OCI-LY7 (cell line): ENCODE results near the gene CAP1. TPM values are rescaled to one million over a fixed set of nuclear protein-coding genes. Genes with fewer than 3 reads are reported as not detected.

Experiments used
- BruUV-seq: library from RNA; stranded (reverse); fragments of 400-500 nt; replicated peaks from 2 replicates; lab custom pipeline; 2021; lab: Mats Ljungman, UMichigan
- CTCF ChIA-PET: fragments of 300-600 bp; sonication (Branson Sonifier 250); formaldehyde crosslinking; loops from one replicate; lab custom pipeline; 2022; ENCODE audit warnings: antibody characterized with exemption; ENCODE audit not compliant: unreplicated experiment; lab: Charles Lee
- POLR2A ChIA-PET: fragments of 300-600 bp; sonication (Branson Sonifier 250); formaldehyde crosslinking; loops from one replicate; lab custom pipeline; 2022; ENCODE audit warnings: antibody characterized with exemption; lab: Charles Lee
- DNase-seq: peaks from one replicate; pipeline ENCODE4 v3.0.0-alpha.2; 2015; ENCODE audit warnings: low spot score
- H2AFZ ChIP-seq: fragments of 200-600 bp; sonication (generic), shearing (Covaris generic); 2 replicates; pipeline ENCODE4 v1.6.1; 2014; ENCODE audit warnings: mild to moderate bottlenecking, antibody characterized with exemption, low read length, moderate library complexity
- H3K27ac ChIP-seq: fragments of 200-600 bp; sonication (generic); 2 replicates; pipeline ENCODE4 v1.5.1; 2014; ENCODE audit warnings: mixed run types, low read depth, mild to moderate bottlenecking, moderate library complexity, low read length, inconsistent platforms; ENCODE audit not compliant: poor library complexity, severe bottlenecking
- H3K36me3 ChIP-seq: fragments of 200-600 bp; sonication (generic); 2 replicates; pipeline ENCODE4 v1.6.1; 2014; ENCODE audit warnings: mild to moderate bottlenecking, antibody characterized with exemption, low read length, moderate library complexity, mixed read lengths; ENCODE audit not compliant: insufficient read depth
- H3K4me1 ChIP-seq: fragments of 200-600 bp; sonication (generic); 2 replicates; pipeline ENCODE4 v1.5.1; 2014; ENCODE audit warnings: mild to moderate bottlenecking, low read length; ENCODE audit not compliant: insufficient read depth, poor library complexity, severe bottlenecking
- H3K4me2 ChIP-seq: fragments of 200-600 bp; sonication (generic); 2 replicates; pipeline ENCODE4 v1.6.1; 2014; ENCODE audit warnings: mild to moderate bottlenecking, low read length
- H3K4me3 ChIP-seq: fragments of 200-600 bp; sonication (generic); 2 replicates; pipeline ENCODE4 v1.5.1; 2014; ENCODE audit warnings: mild to moderate bottlenecking, low read depth, low read length; ENCODE audit not compliant: poor library complexity, severe bottlenecking
- H3K79me2 ChIP-seq: fragments of 200-600 bp; sonication (generic); 2 replicates; pipeline ENCODE4 v1.6.1; 2016; ENCODE audit warnings: low read depth, mild to moderate bottlenecking, low read length, moderate library complexity, mixed read lengths; ENCODE audit not compliant: insufficient read depth
- H3K9me2 ChIP-seq: fragments of 200-600 bp; sonication (generic); 2 replicates; pipeline ENCODE4 v1.6.1; 2016; ENCODE audit warnings: mild to moderate bottlenecking, low read length, mixed read lengths; ENCODE audit not compliant: insufficient read depth
- H3K9me3 ChIP-seq: fragments of 200-600 bp; sonication (generic); 2 replicates; pipeline ENCODE4 v1.6.1; 2014; ENCODE audit warnings: mild to moderate bottlenecking, mixed run types, low read length, mixed read lengths
- H4K20me1 ChIP-seq: fragments of 200-600 bp; sonication (generic); 2 replicates; pipeline ENCODE4 v1.6.1; 2014; ENCODE audit warnings: mild to moderate bottlenecking, antibody characterized with exemption, low read length, moderate library complexity, mixed read lengths; ENCODE audit not compliant: insufficient read depth
- EZH2phosphoT487 ChIP-seq: fragments of 200-600 bp; sonication (generic); IDR thresholded peaks from 2 replicates; pipeline ENCODE4 v1.6.1; 2018; ENCODE audit warnings: low read depth, borderline replicate concordance, mild to moderate bottlenecking, mixed run types, antibody characterized with exemption, low read length, moderate library complexity, mixed read lengths
- intact Hi-C: fragments of 100-400 bp; cut with micrococcal nuclease; formaldehyde crosslinking; loops from one replicate; pipeline ENCODE4 v1.10.0; 2022; ENCODE audit not compliant: unreplicated experiment
- total RNA-seq, 2 experiments: library from RNA; depleted of rRNA in 1 of 2; stranded (reverse); fragments of >200 nt in 1 of 2; shearing (Covaris generic) in 1 of 2; gene quantifications; 2 replicates each; pipeline ENCODE4 v1.2.3, GENCODE V29; 2014 to 2022
- TF ChIP-seq, protein P1 (sequence below): fragments of 200-600 bp; sonication (generic); conservative IDR thresholded peaks from 2 replicates; pipeline ENCODE4 v1.5.1; 2014; ENCODE audit warnings: mild to moderate bottlenecking, antibody characterized with exemption, low read length, moderate library complexity, mixed read lengths

CAP1 gene
- total RNA-seq, 2 experiments from 2014 or later, result 193 to 296 TPM

DNA sequence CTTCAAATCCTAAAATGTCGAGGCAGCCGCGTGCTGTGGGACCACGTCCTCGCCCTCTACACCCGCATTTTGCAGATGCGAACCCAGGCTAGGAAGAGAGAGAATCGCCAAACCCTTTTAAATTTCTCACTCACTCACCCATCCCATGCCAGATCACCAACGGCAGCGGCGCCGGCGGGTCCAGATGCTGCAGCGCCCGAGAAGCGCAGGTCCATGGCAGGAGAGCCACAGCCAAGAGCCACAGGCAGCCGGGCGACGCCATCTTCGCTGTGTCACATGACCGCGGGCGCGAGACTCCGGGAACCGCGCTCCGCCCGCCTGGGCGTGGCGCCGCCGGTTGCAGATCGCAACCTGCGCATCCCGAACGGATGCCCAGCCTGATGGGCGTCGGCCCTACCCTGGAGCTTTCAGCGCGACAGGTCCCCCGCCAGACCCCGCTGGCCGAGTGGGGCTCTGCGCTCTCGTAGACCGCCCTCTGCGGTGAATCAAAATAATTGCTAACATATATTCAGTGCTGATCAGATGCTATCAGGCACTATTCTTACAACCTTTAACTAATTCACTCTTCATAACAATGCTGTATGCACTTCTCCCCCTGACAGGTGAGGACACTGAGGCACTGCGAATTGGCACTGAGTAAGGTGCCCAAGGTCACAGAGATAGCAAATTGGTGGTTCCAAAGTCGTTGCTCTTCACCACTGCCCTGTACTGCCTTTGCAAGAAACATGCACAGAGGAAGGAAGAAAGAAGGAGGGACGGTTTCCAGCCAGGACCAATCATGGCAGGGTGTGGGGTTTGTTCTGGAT, 56.7 kb downstream of the CAP1 start, which contains the start of gene PPT1:
Gene PPT1, minus strand, starts transcription at position 276 of the 806 bp plus-strand sequence. Its CDS starts 14 bp downstream, at position 262.
- peak within 1 kb of the TSS; percentile 34 for H3K27ac ChIP-seq
- TF ChIP-seq, protein P1, sequence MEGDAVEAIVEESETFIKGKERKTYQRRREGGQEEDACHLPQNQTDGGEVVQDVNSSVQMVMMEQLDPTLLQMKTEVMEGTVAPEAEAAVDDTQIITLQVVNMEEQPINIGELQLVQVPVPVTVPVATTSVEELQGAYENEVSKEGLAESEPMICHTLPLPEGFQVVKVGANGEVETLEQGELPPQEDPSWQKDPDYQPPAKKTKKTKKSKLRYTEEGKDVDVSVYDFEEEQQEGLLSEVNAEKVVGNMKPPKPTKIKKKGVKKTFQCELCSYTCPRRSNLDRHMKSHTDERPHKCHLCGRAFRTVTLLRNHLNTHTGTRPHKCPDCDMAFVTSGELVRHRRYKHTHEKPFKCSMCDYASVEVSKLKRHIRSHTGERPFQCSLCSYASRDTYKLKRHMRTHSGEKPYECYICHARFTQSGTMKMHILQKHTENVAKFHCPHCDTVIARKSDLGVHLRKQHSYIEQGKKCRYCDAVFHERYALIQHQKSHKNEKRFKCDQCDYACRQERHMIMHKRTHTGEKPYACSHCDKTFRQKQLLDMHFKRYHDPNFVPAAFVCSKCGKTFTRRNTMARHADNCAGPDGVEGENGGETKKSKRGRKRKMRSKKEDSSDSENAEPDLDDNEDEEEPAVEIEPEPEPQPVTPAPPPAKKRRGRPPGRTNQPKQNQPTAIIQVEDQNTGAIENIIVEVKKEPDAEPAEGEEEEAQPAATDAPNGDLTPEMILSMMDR, result peak; percentile 36
- TF ChIP-seq EZH2phosphoT487, result no peak
- H4K20me1 ChIP-seq, result no peaks in the 10 kb centered on the region
- peak within 1 kb of the TSS; percentile 98 for H2AFZ ChIP-seq
- no TSS peak for BruUV-seq
- H3K4me2 ChIP-seq, result peak within 1 kb of the TSS; percentile 83
- H3K9me2 ChIP-seq, result no peaks in the 10 kb centered on the region
- CTCF ChIA-PET, result interaction anchor here (0.5 kb wide), 1 partner anchor 247 kb away, joined by 6 read pairs; no protein-coding TSS in a partner anchor
- peaks cover 25% of the 10 kb centered on the region for H3K79me2 ChIP-seq
- intact Hi-C loops, result no loop called here
- H3K4me1 ChIP-seq, result peaks cover 29% of the 10 kb centered on the region
- H3K9me3 ChIP-seq, result no peaks in the 10 kb centered on the region
- POLR2A ChIA-PET, result interaction anchor here (0.6 to 1.0 kb wide), 2 partner anchors 56 to 381 kb away, joined by 3 to 4 read pairs; no protein-coding TSS in a partner anchor
- H3K4me3 ChIP-seq, result peak within 1 kb of the TSS; percentile 91
- peak; percentile 89 for DNase-seq
- peaks cover 23% of the 10 kb centered on the region for H3K36me3 ChIP-seq

DNA sequence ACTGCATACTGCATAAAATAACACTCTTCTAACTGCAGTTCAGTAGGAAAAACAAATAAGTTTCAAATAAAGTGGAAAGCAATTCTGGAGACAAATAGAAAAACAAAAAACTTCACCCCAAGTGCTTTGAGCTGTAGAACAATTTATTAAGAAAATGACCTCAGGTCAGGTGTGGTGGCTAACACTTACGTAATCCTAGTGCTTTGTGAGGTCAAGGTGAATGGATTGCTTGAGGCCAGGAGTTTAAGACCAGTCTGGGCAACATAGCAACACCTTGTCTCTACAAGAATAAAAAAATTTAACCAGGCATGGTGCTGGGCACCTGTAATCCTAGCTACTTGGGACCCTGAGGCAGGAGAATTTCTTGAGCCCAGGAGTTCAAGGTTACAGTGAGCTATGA, 61.5 kb downstream of the CAP1 start:
- no peaks in the 10 kb centered on the region for H3K79me2 ChIP-seq
- no peaks in the 10 kb centered on the region for H3K36me3 ChIP-seq
- no peak for TF ChIP-seq EZH2phosphoT487
- TF ChIP-seq, protein P1, result no peak
- H3K4me3 ChIP-seq, result no peak overlapping the region
- CTCF ChIA-PET, result interaction anchor here (1.0 kb wide), 1 partner anchor 237 kb away, joined by 3 read pairs; no protein-coding TSS in a partner anchor
- no peaks in the 10 kb centered on the region for H3K9me2 ChIP-seq
- no peaks in the 10 kb centered on the region for H4K20me1 ChIP-seq
- POLR2A ChIA-PET, result no interaction called here
- DNase-seq, result no peak
- no peak overlapping the region for H2AFZ ChIP-seq
- intact Hi-C loops, result no loop called here
- H3K27ac ChIP-seq, result no peak overlapping the region
- BruUV-seq, result no TSS peak
- no peak overlapping the region for H3K4me2 ChIP-seq
- H3K9me3 ChIP-seq, result peaks cover 6% of the 10 kb centered on the region; the same call in 1 of the 2 replicates
- H3K4me1 ChIP-seq, result peaks cover 7% of the 10 kb centered on the region

GRCh38 chr1:40102896-40103295, 62.4 kb downstream of the CAP1 start:
- POLR2A ChIA-PET, result no interaction called here
- CTCF ChIA-PET, result interaction anchor here (1.0 kb wide), 1 partner anchor 236 kb away, joined by 3 read pairs; no protein-coding TSS in a partner anchor
- no TSS peak for BruUV-seq

More at GRCh38 chr1:40102896-40103295, 62.4 kb downstream of the CAP1 start:
- no peak overlapping the region for H2AFZ ChIP-seq
- TF ChIP-seq, protein P1, result no peak
- TF ChIP-seq EZH2phosphoT487, result no peak
- H4K20me1 ChIP-seq, result no peaks in the 10 kb centered on the region
- peaks cover 6% of the 10 kb centered on the region; the same call in 1 of the 2 replicates for H3K9me3 ChIP-seq
- no peak overlapping the region for H3K4me2 ChIP-seq
- DNase-seq, result no peak
- no peaks in the 10 kb centered on the region for H3K4me1 ChIP-seq
- no peaks in the 10 kb centered on the region for H3K9me2 ChIP-seq
- no peaks in the 10 kb centered on the region for H3K79me2 ChIP-seq
- no peak overlapping the region for H3K4me3 ChIP-seq
- intact Hi-C loops, result no loop called here
- H3K36me3 ChIP-seq, result no peaks in the 10 kb centered on the region
- no peak overlapping the region for H3K27ac ChIP-seq
